HepG2 (cell line): Measurements from ENCODE around the gene SHC1. TPM values are rescaled to one million over a fixed set of nuclear protein-coding genes. Genes with fewer than 3 reads are reported as not detected.

Experiments
- ADNP ChIP-seq: sonication (generic); formaldehyde crosslinking; IDR thresholded peaks from 2 replicates; pipeline ENCODE4 v1.4.0; 2020; ENCODE audit warnings: missing genetic modification reagents
- ATRX ChIP-seq: sonication (generic); formaldehyde crosslinking; IDR thresholded peaks from 2 replicates; pipeline ENCODE4 v1.4.0; 2020; ENCODE audit warnings: missing genetic modification reagents, borderline replicate concordance
- CBX1 ChIP-seq: IDR thresholded peaks from one replicate; pipeline ENCODE4 v1.6.1; 2016; ENCODE audit warnings: antibody characterized with exemption, low read depth
- CEBPB ChIP-seq: IDR thresholded peaks from 2 replicates; pipeline ENCODE4 v1.6.1; 2011; ENCODE audit warnings: low read depth, low read length, improper control_type of control experiment, borderline replicate concordance
- EZH2 ChIP-seq: conservative IDR thresholded peaks from 2 replicates; pipeline ENCODE4 v1.6.1; 2012; ENCODE audit warnings: mild to moderate bottlenecking, low read depth, low read length, moderate library complexity
- FOXO1 ChIP-seq: sonication (generic); formaldehyde crosslinking; IDR thresholded peaks from 2 replicates; pipeline ENCODE4 v1.4.0; 2020; ENCODE audit warnings: missing genetic modification reagents
- JUN ChIP-seq: sonication (generic); formaldehyde crosslinking; IDR thresholded peaks from 2 replicates; pipeline ENCODE4 v1.4.0; 2020; ENCODE audit warnings: mild to moderate bottlenecking, missing genetic modification reagents
- MEF2D ChIP-seq: sonication (generic); formaldehyde crosslinking; IDR thresholded peaks from 2 replicates; pipeline ENCODE4 v1.5.1; 2020; ENCODE audit warnings: mild to moderate bottlenecking, missing genetic modification reagents
- MLLT10 ChIP-seq: sonication (generic); formaldehyde crosslinking; IDR thresholded peaks from 2 replicates; pipeline ENCODE4 v1.4.0; 2020; ENCODE audit warnings: missing genetic modification reagents
- RBFOX2 ChIP-seq: fragments of 200-400 bp; formaldehyde crosslinking; IDR thresholded peaks from 2 replicates; pipeline ENCODE4 v1.6.1; 2017; ENCODE audit warnings: low read depth, mild to moderate bottlenecking, low read length
- RNF2 ChIP-seq: fragments of 450-650 bp; conservative IDR thresholded peaks from 2 replicates; pipeline ENCODE4 v1.6.1; 2016; ENCODE audit warnings: low read depth
- SOX5 ChIP-seq: IDR thresholded peaks from 2 replicates; pipeline ENCODE4 v1.6.1; 2016; ENCODE audit warnings: borderline replicate concordance
- SPEN ChIP-seq: sonication (generic); formaldehyde crosslinking; IDR thresholded peaks from 2 replicates; pipeline ENCODE4 v1.5.1; 2020; ENCODE audit warnings: low read depth, mild to moderate bottlenecking, missing genetic modification reagents
- TOPORS ChIP-seq: sonication (generic); formaldehyde crosslinking; IDR thresholded peaks from 2 replicates; pipeline ENCODE4 v1.8.0; 2023; ENCODE audit warnings: mild to moderate bottlenecking, missing genetic modification reagents
- ZNF317 ChIP-seq: sonication (generic); formaldehyde crosslinking; IDR thresholded peaks from 2 replicates; pipeline ENCODE4 v1.5.0; 2020; ENCODE audit warnings: mild to moderate bottlenecking, missing genetic modification reagents
- ZNF496 ChIP-seq: sonication (generic); formaldehyde crosslinking; IDR thresholded peaks from 2 replicates; pipeline ENCODE4 v1.8.1; 2023; ENCODE audit warnings: mild to moderate bottlenecking, moderate library complexity, missing genetic modification reagents; ENCODE audit not compliant: insufficient replicate concordance
- ZNF530 ChIP-seq: sonication (generic); formaldehyde crosslinking; IDR thresholded peaks from 2 replicates; pipeline ENCODE4 v1.5.0; 2020; ENCODE audit warnings: low read depth, mild to moderate bottlenecking, missing genetic modification reagents
- ZNF772 ChIP-seq: sonication (generic); formaldehyde crosslinking; IDR thresholded peaks from 2 replicates; pipeline ENCODE4 v1.5.0; 2020; ENCODE audit warnings: mild to moderate bottlenecking, missing genetic modification reagents
- ZNF788 ChIP-seq: sonication (generic); formaldehyde crosslinking; IDR thresholded peaks from 2 replicates; pipeline ENCODE4 v1.5.0; 2020; ENCODE audit warnings: mild to moderate bottlenecking, missing genetic modification reagents, borderline replicate concordance
- ZSCAN25 ChIP-seq: sonication (generic); formaldehyde crosslinking; IDR thresholded peaks from 2 replicates; pipeline ENCODE4 v1.8.0; 2022; ENCODE audit warnings: mild to moderate bottlenecking, missing genetic modification reagents
- polyA plus RNA-seq, 8 experiments: library from polyadenylated mRNA; depleted of rRNA in 3 of 8; stranded (reverse) in 7 of 8; unstranded in 1 of 8; fragments of >200 nt; fragmentation: Illumina TruSeq in 4 of 8; extraction: Trizol in 4 of 8; gene quantifications; 2 replicates each; pipeline versions ENCODE4 v1.2.1 to v1.2.3, GENCODE V29; 2011 to 2016; ENCODE audit warnings: low read depth in 4 of 8, missing spikeins in 1 of 8, mixed read lengths in 1 of 8; ENCODE audit not compliant: insufficient read depth in 1 of 8
- total RNA-seq, 5 experiments: library from RNA; depleted of rRNA; stranded (reverse); fragments of >200 nt; fragmentation: Illumina TruSeq; extraction: Trizol; gene quantifications; 2 replicates each; pipeline ENCODE4 v1.2.3, GENCODE V29; 2016; ENCODE audit warnings: low read depth in 1 of 5
- TF ChIP-seq, protein P1 (sequence below): IDR thresholded peaks from 2 replicates; pipeline ENCODE4 v1.6.1; 2016; ENCODE audit warnings: low read depth, control low read depth
- TF ChIP-seq, protein P2 (sequence below): sonication (generic); formaldehyde crosslinking; IDR thresholded peaks from 2 replicates; pipeline ENCODE4 v1.5.0; 2020; ENCODE audit warnings: missing genetic modification reagents, mild to moderate bottlenecking, borderline replicate concordance
- TF ChIP-seq, protein P3 (sequence below): sonication (generic); formaldehyde crosslinking; conservative IDR thresholded peaks from 2 replicates; pipeline ENCODE4 v1.4.0; 2020; ENCODE audit warnings: missing genetic modification reagents
- TF ChIP-seq, protein P4 (sequence below): sonication (generic); formaldehyde crosslinking; IDR thresholded peaks from 2 replicates; pipeline ENCODE4 v1.5.0; 2020; ENCODE audit warnings: missing genetic modification reagents

Gene SHC1
- total and polyA plus RNA-seq, 2 of the 13 experiments (the other 11 are each of a cell fraction or from before 2014, with no cell fraction given), result 52.0 to 137 TPM

DNA sequence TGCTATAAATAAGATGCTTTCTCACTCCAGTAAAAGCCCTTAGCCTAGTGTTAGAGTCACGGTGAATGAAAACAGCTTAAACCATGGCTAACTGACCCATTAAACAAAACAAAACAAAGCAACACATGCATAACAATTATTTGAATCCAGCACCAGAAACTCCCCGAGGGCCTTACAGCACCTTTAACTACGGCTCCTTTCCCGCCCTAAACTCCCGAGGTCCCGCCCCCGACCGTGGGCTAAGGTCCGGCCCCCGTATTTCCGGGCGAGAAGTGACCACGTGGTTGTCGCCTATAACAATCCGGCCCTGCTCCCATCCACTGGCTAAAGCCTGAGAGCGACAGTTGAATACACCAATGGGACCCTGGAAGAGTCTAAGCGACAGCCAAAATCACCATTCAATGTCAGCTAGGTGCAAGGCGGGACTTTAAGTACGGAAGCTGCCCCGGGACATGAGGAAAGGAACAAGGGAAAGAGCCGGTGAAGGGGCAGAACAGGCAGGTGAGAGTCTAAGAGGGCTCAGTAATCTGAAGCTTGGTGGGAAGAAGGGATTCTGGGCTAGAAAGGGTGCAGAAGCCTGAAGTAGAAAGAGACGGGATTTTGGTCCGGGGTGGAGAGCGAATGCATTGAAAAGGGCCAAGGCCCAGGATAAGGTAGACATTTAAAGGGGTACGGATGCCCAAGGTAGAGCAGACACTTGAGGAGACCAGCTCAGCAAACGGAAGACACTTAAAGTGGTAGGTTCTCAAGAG, 12.5 kb upstream of the SHC1 start, which contains the start of gene FLAD1 (continued):
- TF ChIP-seq, protein P1, sequence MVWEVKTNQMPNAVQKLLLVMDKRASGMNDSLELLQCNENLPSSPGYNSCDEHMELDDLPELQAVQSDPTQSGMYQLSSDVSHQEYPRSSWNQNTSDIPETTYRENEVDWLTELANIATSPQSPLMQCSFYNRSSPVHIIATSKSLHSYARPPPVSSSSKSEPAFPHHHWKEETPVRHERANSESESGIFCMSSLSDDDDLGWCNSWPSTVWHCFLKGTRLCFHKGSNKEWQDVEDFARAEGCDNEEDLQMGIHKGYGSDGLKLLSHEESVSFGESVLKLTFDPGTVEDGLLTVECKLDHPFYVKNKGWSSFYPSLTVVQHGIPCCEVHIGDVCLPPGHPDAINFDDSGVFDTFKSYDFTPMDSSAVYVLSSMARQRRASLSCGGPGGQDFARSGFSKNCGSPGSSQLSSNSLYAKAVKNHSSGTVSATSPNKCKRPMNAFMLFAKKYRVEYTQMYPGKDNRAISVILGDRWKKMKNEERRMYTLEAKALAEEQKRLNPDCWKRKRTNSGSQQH, result peak; percentile 57; the same call in 1 of the 2 replicates
- peak; percentile 31; the same call in 1 of the 2 replicates for TF ChIP-seq MEF2D (CRISPR knock-in tag)
- TF ChIP-seq, protein P2, sequence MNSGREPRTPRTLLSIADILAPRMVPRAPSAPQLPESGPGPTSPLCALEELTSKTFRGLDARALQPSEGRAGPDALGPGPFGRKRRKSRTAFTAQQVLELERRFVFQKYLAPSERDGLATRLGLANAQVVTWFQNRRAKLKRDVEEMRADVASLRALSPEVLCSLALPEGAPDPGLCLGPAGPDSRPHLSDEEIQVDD (CRISPR knock-in tag), result no peak
- peak; percentile 39; the same call in 1 of the 2 replicates for TF ChIP-seq SOX5 (CRISPR knock-in tag)
- TF ChIP-seq JUN (CRISPR knock-in tag), result no peak
- TF ChIP-seq CEBPB, result no peak
- TF ChIP-seq ZSCAN25 (CRISPR knock-in tag), result no peak; the same call in 1 of the 2 replicates
- TF ChIP-seq ZNF788 (CRISPR knock-in tag), result no peak; the same call in 1 of the 2 replicates
- no peak for TF ChIP-seq RBFOX2
- TF ChIP-seq MLLT10 (CRISPR knock-in tag), result no peak
- TF ChIP-seq, protein P3, sequence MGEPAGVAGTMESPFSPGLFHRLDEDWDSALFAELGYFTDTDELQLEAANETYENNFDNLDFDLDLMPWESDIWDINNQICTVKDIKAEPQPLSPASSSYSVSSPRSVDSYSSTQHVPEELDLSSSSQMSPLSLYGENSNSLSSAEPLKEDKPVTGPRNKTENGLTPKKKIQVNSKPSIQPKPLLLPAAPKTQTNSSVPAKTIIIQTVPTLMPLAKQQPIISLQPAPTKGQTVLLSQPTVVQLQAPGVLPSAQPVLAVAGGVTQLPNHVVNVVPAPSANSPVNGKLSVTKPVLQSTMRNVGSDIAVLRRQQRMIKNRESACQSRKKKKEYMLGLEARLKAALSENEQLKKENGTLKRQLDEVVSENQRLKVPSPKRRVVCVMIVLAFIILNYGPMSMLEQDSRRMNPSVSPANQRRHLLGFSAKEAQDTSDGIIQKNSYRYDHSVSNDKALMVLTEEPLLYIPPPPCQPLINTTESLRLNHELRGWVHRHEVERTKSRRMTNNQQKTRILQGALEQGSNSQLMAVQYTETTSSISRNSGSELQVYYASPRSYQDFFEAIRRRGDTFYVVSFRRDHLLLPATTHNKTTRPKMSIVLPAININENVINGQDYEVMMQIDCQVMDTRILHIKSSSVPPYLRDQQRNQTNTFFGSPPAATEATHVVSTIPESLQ (CRISPR knock-in tag), result no peak
- TF ChIP-seq ZNF772, result no peak
- TF ChIP-seq ZNF317, result peak; percentile 52; the same call in 1 of the 2 replicates
- TF ChIP-seq TOPORS (CRISPR knock-in tag), result no peak
- TF ChIP-seq ZNF496 (CRISPR knock-in tag), result no peak
- no peak for TF ChIP-seq ZNF530 (CRISPR knock-in tag)
- TF ChIP-seq ATRX (CRISPR knock-in tag), result no peak
- no peak for TF ChIP-seq EZH2
- TF ChIP-seq CBX1, result no peak
- peak; percentile 31; the same call in 1 of the 2 replicates for TF ChIP-seq RNF2
- no peak for TF ChIP-seq ADNP (CRISPR knock-in tag)
- TF ChIP-seq, protein P4, sequence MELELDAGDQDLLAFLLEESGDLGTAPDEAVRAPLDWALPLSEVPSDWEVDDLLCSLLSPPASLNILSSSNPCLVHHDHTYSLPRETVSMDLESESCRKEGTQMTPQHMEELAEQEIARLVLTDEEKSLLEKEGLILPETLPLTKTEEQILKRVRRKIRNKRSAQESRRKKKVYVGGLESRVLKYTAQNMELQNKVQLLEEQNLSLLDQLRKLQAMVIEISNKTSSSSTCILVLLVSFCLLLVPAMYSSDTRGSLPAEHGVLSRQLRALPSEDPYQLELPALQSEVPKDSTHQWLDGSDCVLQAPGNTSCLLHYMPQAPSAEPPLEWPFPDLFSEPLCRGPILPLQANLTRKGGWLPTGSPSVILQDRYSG (CRISPR knock-in tag), result no peak
- TF ChIP-seq SPEN, result peak; percentile 81; the same call in 1 of the 2 replicates
- TF ChIP-seq FOXO1 (CRISPR knock-in tag), result no peak
